WTC11 (cell line): ENCODE data around the gene PMM1. TPM values are rescaled to one million over a fixed set of nuclear protein-coding genes. Genes with fewer than 3 reads are reported as not detected.

ENCODE experiments used
- ATAC-seq: fragments of 200-7000 bp; cut with Tn5 transposase; 2 replicates; pipeline ENCODE4 v1.10.0; 2021; ENCODE audit warnings: mild to moderate bottlenecking, moderate library complexity
- CTCF ChIA-PET: fragments of 300-600 bp; sonication (Branson Sonifier 250); formaldehyde crosslinking; loops from one replicate; lab custom pipeline; 2021; ENCODE audit warnings: antibody characterized with exemption; lab: Charles Lee
- POLR2A ChIA-PET: fragments of 350-600 bp; sonication (Branson Sonifier 250); formaldehyde crosslinking; loops from one replicate; lab custom pipeline; 2021; ENCODE audit warnings: antibody characterized with exemption; lab: Charles Lee
- DNase-seq: peaks from one replicate; pipeline ENCODE4 v3.0.0; 2021; ENCODE audit warnings: low spot score
- H3K27ac Mint-ChIP-seq: 2 replicates; pipeline ENCODE4 v1.8.0; 2021; ENCODE audit warnings: mixed read lengths
- H3K27me3 Mint-ChIP-seq: 2 replicates; pipeline ENCODE4 v1.8.0; 2021; ENCODE audit warnings: low read depth, mild to moderate bottlenecking, moderate library complexity, mixed read lengths
- H3K36me3 Mint-ChIP-seq: 2 replicates; pipeline ENCODE4 v1.8.0; 2021; ENCODE audit warnings: mixed read lengths
- H3K4me1 Mint-ChIP-seq: 2 replicates; pipeline ENCODE4 v1.8.0; 2022; ENCODE audit warnings: mixed read lengths
- H3K4me3 Mint-ChIP-seq: 2 replicates; pipeline ENCODE4 v1.8.0; 2021; ENCODE audit warnings: mild to moderate bottlenecking, moderate library complexity, mixed read lengths
- H3K9me3 Mint-ChIP-seq: 2 replicates; pipeline ENCODE4 v1.8.0; 2021; ENCODE audit warnings: mixed read lengths
- CREM ChIP-seq: sonication (generic); formaldehyde crosslinking; IDR thresholded peaks from 2 replicates; pipeline ENCODE4 v1.8.1; 2022; ENCODE audit warnings: mild to moderate bottlenecking, missing genetic modification reagents, moderate library complexity
- CTCF ChIP-seq: fragments of 200-600 bp; IDR thresholded peaks from 2 replicates; pipeline ENCODE4 v1.8.0; 2022; ENCODE audit warnings: antibody characterized with exemption
- ELF4 ChIP-seq: sonication (generic); formaldehyde crosslinking; IDR thresholded peaks from 2 replicates; pipeline ENCODE4 v1.8.1; 2022; ENCODE audit warnings: low read depth, mild to moderate bottlenecking, moderate library complexity, missing genetic modification reagents
- ETV6 ChIP-seq: sonication (generic); formaldehyde crosslinking; IDR thresholded peaks from 2 replicates; pipeline ENCODE4 v1.8.1; 2022; ENCODE audit warnings: mild to moderate bottlenecking, missing genetic modification reagents
- GABPB1 ChIP-seq: sonication (generic); formaldehyde crosslinking; IDR thresholded peaks from 2 replicates; pipeline ENCODE4 v1.8.1; 2023; ENCODE audit warnings: mild to moderate bottlenecking, missing genetic modification reagents
- GRHL2 ChIP-seq: fragments of 250-450 bp; sonication (Bioruptor Pico); IDR thresholded peaks from 2 replicates; pipeline ENCODE4 v1.8.0; 2022; ENCODE audit warnings: mild to moderate bottlenecking, moderate library complexity; ENCODE audit not compliant: insufficient replicate concordance, severe bottlenecking
- GTF2I ChIP-seq: fragments of 250-450 bp; sonication (Bioruptor Pico); conservative IDR thresholded peaks from 2 replicates; pipeline ENCODE4 v1.4.0; 2021; ENCODE audit warnings: mild to moderate bottlenecking
- HMGA2 ChIP-seq: fragments of 250-450 bp; sonication (Bioruptor Pico); IDR thresholded peaks from 2 replicates; pipeline ENCODE4 v1.4.0; 2021; ENCODE audit warnings: mild to moderate bottlenecking, moderate library complexity
- MAX ChIP-seq: sonication (generic); formaldehyde crosslinking; IDR thresholded peaks from 2 replicates; pipeline ENCODE4 v1.8.0; 2022; ENCODE audit warnings: mild to moderate bottlenecking, missing genetic modification reagents
- NFATC4 ChIP-seq: fragments of 250-450 bp; sonication (Bioruptor Pico); IDR thresholded peaks from 2 replicates; pipeline ENCODE4 v1.9.0; 2021; ENCODE audit warnings: mild to moderate bottlenecking
- NFE2L1 ChIP-seq: sonication (generic); formaldehyde crosslinking; IDR thresholded peaks from 2 replicates; pipeline ENCODE4 v1.8.1; 2023; ENCODE audit warnings: missing genetic modification reagents
- NR1H2 ChIP-seq: sonication (generic); formaldehyde crosslinking; IDR thresholded peaks from 2 replicates; pipeline ENCODE4 v1.9.0; 2021; ENCODE audit warnings: mild to moderate bottlenecking, moderate library complexity, missing genetic modification reagents
- PRDM15 ChIP-seq: sonication (generic); formaldehyde crosslinking; IDR thresholded peaks from 2 replicates; pipeline ENCODE4 v1.8.0; 2022; ENCODE audit warnings: missing genetic modification reagents
- PRRX2 ChIP-seq: fragments of 250-450 bp; sonication (Bioruptor Pico); IDR thresholded peaks from 2 replicates; pipeline ENCODE4 v1.8.0; 2021; ENCODE audit warnings: mild to moderate bottlenecking
- SMAD4 ChIP-seq: sonication (generic); formaldehyde crosslinking; IDR thresholded peaks from 2 replicates; pipeline ENCODE4 v1.8.0; 2022; ENCODE audit warnings: mild to moderate bottlenecking, missing genetic modification reagents
- SP1 ChIP-seq: sonication (generic); formaldehyde crosslinking; conservative IDR thresholded peaks from 2 replicates; pipeline ENCODE4 v1.8.1; 2022; ENCODE audit warnings: missing genetic modification reagents
- TP53 ChIP-seq: sonication (generic); formaldehyde crosslinking; IDR thresholded peaks from 2 replicates; pipeline ENCODE4 v1.8.1; 2023; ENCODE audit warnings: mild to moderate bottlenecking, missing genetic modification reagents
- USF2 ChIP-seq: sonication (generic); formaldehyde crosslinking; IDR thresholded peaks from 2 replicates; pipeline ENCODE4 v1.8.1; 2023; ENCODE audit warnings: mild to moderate bottlenecking, missing genetic modification reagents, moderate library complexity
- ZBTB21 ChIP-seq: sonication (generic); formaldehyde crosslinking; IDR thresholded peaks from 2 replicates; pipeline ENCODE4 v1.8.1; 2023; ENCODE audit warnings: mild to moderate bottlenecking, missing genetic modification reagents, borderline replicate concordance
- ZNF219 ChIP-seq: sonication (generic); formaldehyde crosslinking; IDR thresholded peaks from 2 replicates; pipeline ENCODE4 v1.8.0; 2023; ENCODE audit warnings: missing genetic modification reagents, mild to moderate bottlenecking, borderline replicate concordance
- ZNF232 ChIP-seq: sonication (generic); formaldehyde crosslinking; IDR thresholded peaks from 2 replicates; pipeline ENCODE4 v1.8.0; 2022; ENCODE audit warnings: mild to moderate bottlenecking, missing genetic modification reagents
- ZNF396 ChIP-seq: fragments of 250-450 bp; sonication (Bioruptor Pico); IDR thresholded peaks from 2 replicates; pipeline ENCODE4 v1.8.0; 2021; ENCODE audit warnings: mild to moderate bottlenecking, moderate library complexity, borderline replicate concordance
- ZNF416 ChIP-seq: fragments of 250-450 bp; sonication (Bioruptor Pico); IDR thresholded peaks from 2 replicates; pipeline ENCODE4 v1.9.0; 2021; ENCODE audit warnings: mild to moderate bottlenecking, inconsistent platforms
- ZSCAN18 ChIP-seq: fragments of 250-450 bp; sonication (Bioruptor Pico); IDR thresholded peaks from 2 replicates; pipeline ENCODE4 v2.1.2; 2022; ENCODE audit warnings: mild to moderate bottlenecking, moderate library complexity
- total RNA-seq: library from RNA; stranded (reverse); gene quantifications from 3 replicates; pipeline ENCODE4 v1.2.3, GENCODE V29; 2021

The PMM1 gene
- total RNA-seq, 1 experiment from 2014 or later: 15.7 TPM

- TF ChIP-seq PRDM15 (no peak), ZSCAN18 (CRISPR knock-in tag) (no peak), PRRX2 (CRISPR knock-in tag) (no peak), ZBTB21 (no peak), NFE2L1 (no peak), GTF2I (no peak), MAX (CRISPR knock-in tag) (no peak), CTCF (no peak), SMAD4 (CRISPR knock-in tag) (no peak)
These were observed 17.9 kb downstream of the PMM1 start (continued) for GRCh38 chr22:41571786-41572185.

GRCh38 chr22:41570221-41570620, 19.4 kb downstream of the PMM1 start:
- DNase-seq (no peak), ATAC-seq (no peak)
- TF ChIP-seq GRHL2 (CRISPR knock-in tag) (no peak), TP53 (CRISPR knock-in tag) (no peak), USF2 (CRISPR knock-in tag) (no peak), ZNF416 (no peak), ZNF232 (CRISPR knock-in tag) (no peak), ZNF396 (no peak), ELF4 (no peak), NFATC4 (CRISPR knock-in tag) (no peak), ZNF219 (CRISPR knock-in tag) (no peak), ETV6 (no peak), GABPB1 (CRISPR knock-in tag) (no peak), HMGA2 (no peak), CTCF (no peak), SP1 (CRISPR knock-in tag) (no peak), NR1H2 (no peak), CREM (CRISPR knock-in tag) (no peak)
- Mint-ChIP-seq H3K36me3 (no peaks in the 10 kb centered on the region), H3K4me3 (no peak overlapping the region), H3K9me3 (no peaks in the 10 kb centered on the region), H3K4me1 (no peaks in the 10 kb centered on the region), H3K27ac (no peak overlapping the region), H3K27me3 (peaks cover 5% of the 10 kb centered on the region; the same call in 1 of the 2 replicates)
- ChIA-PET CTCF (interaction anchor here (1.1 to 1.9 kb wide), 3 partner anchors 13 to 27 kb away, joined by 3 to 8 read pairs (median 3); partner anchors contain the start of gene PMM1), POLR2A (interaction anchor here (0.7 kb wide), 1 partner anchor 93 kb away, joined by 3 read pairs; no protein-coding TSS in a partner anchor)
